Trophoblast cell (in vitro differentiated cells and primary cell): ENCODE data around the gene HDGFL2.

Experiments
- DNase-seq, 2 donors: peaks; one replicate each; pipeline ENCODE4 v3.0.0-alpha.2; 2016
- H2AFZ ChIP-seq: 2 replicates; pipeline ENCODE4 v1.6.1; 2013; ENCODE audit warnings: low read length, moderate library complexity, mild to moderate bottlenecking; ENCODE audit not compliant: insufficient read depth, poor library complexity
- H2AK5ac ChIP-seq: 2 replicates; pipeline ENCODE4 v1.6.1; 2013; ENCODE audit warnings: mild to moderate bottlenecking, low read length
- H2BK120ac ChIP-seq: 2 replicates; pipeline ENCODE4 v1.6.1; 2013; ENCODE audit warnings: low read length, mild to moderate bottlenecking, moderate library complexity; ENCODE audit not compliant: insufficient read depth, poor library complexity
- H2BK12ac ChIP-seq: 2 replicates; pipeline ENCODE4 v1.6.1; 2013; ENCODE audit warnings: mild to moderate bottlenecking, low read length, moderate library complexity
- H2BK5ac ChIP-seq: 2 replicates; pipeline ENCODE4 v1.6.1; 2013; ENCODE audit warnings: low read length, low read depth, moderate library complexity, mild to moderate bottlenecking; ENCODE audit not compliant: poor library complexity
- H3K14ac ChIP-seq: 2 replicates; pipeline ENCODE4 v1.6.1; 2013; ENCODE audit warnings: mild to moderate bottlenecking, low read length
- H3K18ac ChIP-seq: 2 replicates; pipeline ENCODE4 v1.6.1; 2013; ENCODE audit warnings: mild to moderate bottlenecking, low read length
- H3K23ac ChIP-seq: 2 replicates; pipeline ENCODE4 v1.6.1; 2013; ENCODE audit warnings: low read length
- H3K27ac ChIP-seq: 2 replicates; pipeline ENCODE4 v1.5.1; 2013; ENCODE audit warnings: low read depth, mild to moderate bottlenecking, inconsistent platforms, low read length, moderate library complexity
- H3K27me3 ChIP-seq: 2 replicates; pipeline ENCODE4 v1.6.1; 2013; ENCODE audit warnings: inconsistent platforms, mild to moderate bottlenecking, low read length, moderate library complexity; ENCODE audit not compliant: insufficient read depth
- H3K36me3 ChIP-seq, 2 experiments: 1 replicate in 1 of 2; 2 replicates in 1 of 2; pipeline ENCODE4 v1.6.1; 2013; ENCODE audit warnings: low read length in 2 of 2, mild to moderate bottlenecking in 2 of 2, moderate library complexity in 1 of 2; ENCODE audit not compliant: insufficient read depth in 2 of 2, control insufficient read depth in 1 of 2
- H3K4ac ChIP-seq: 2 replicates; pipeline ENCODE4 v1.6.1; 2013; ENCODE audit warnings: low read depth, mild to moderate bottlenecking, low read length, moderate library complexity
- H3K4me1 ChIP-seq, 2 experiments: 1 replicate in 1 of 2; 2 replicates in 1 of 2; pipeline ENCODE4 v1.6.1; 2013; ENCODE audit warnings: low read length in 2 of 2, mild to moderate bottlenecking in 2 of 2, moderate library complexity in 1 of 2; ENCODE audit not compliant: insufficient read depth in 2 of 2, control insufficient read depth in 1 of 2
- H3K4me2 ChIP-seq: 2 replicates; pipeline ENCODE4 v1.6.1; 2013; ENCODE audit warnings: inconsistent platforms, mild to moderate bottlenecking, low read length, moderate library complexity
- H3K4me3 ChIP-seq: 2 replicates; pipeline ENCODE4 v1.5.1; 2013; ENCODE audit warnings: mild to moderate bottlenecking, low read depth, low read length, inconsistent platforms
- H3K79me1 ChIP-seq: one replicate; pipeline ENCODE4 v1.6.1; 2013; ENCODE audit warnings: low read length
- H3K79me2 ChIP-seq: 2 replicates; pipeline ENCODE4 v1.6.1; 2013; ENCODE audit warnings: low read length, mild to moderate bottlenecking; ENCODE audit not compliant: control insufficient read depth, insufficient read depth, poor library complexity
- H3K9ac ChIP-seq: 2 replicates; pipeline ENCODE4 v1.6.1; 2013; ENCODE audit warnings: mild to moderate bottlenecking, low read length
- H3K9me3 ChIP-seq: 2 replicates; pipeline ENCODE4 v1.6.1; 2013; ENCODE audit warnings: low read depth, mild to moderate bottlenecking, control low read depth, inconsistent platforms, low read length; ENCODE audit not compliant: insufficient read depth
- H4K12ac ChIP-seq: 2 replicates; pipeline ENCODE4 v1.6.1; 2013; ENCODE audit warnings: low read depth, mild to moderate bottlenecking, low read length, moderate library complexity
- H4K8ac ChIP-seq: 2 replicates; pipeline ENCODE4 v1.6.1; 2013; ENCODE audit warnings: low read depth, mild to moderate bottlenecking, low read length, moderate library complexity
- H4K91ac ChIP-seq: one replicate; pipeline ENCODE4 v1.6.1; 2013; ENCODE audit warnings: low read depth, mild to moderate bottlenecking, low read length, moderate library complexity
- WGBS: extraction: QIAGEN DNeasy Blood & Tissue Kit; methylation state at CpG from one replicate; pipeline ENCODE4 v1.1.7; 2013; ENCODE audit warnings: missing lambda C conversion rate; ENCODE audit not compliant: insufficient read length, insufficient coverage; ENCODE audit errors: extremely low coverage; 5-methylcytosine and 5-hydroxymethylcytosine counted together

The HDGFL2 gene

GRCh38 chr19:4512070-4512469 lies 40.0 kb downstream of the HDGFL2 start:
- no peak overlapping the region for H3K23ac ChIP-seq
- no peak overlapping the region for H3K4ac ChIP-seq
- peaks cover 0 to 2% of the 10 kb centered on the region in 2 experiments for H3K36me3 ChIP-seq
- no peak overlapping the region for H3K18ac ChIP-seq
- H4K8ac ChIP-seq: no peak overlapping the region
- H3K4me3 ChIP-seq: no peak overlapping the region
- no peaks in the 10 kb centered on the region for H3K27me3 ChIP-seq
- no peak overlapping the region for H2AK5ac ChIP-seq
- no peak overlapping the region for H3K14ac ChIP-seq
- no peak overlapping the region for H2BK12ac ChIP-seq
- H2BK5ac ChIP-seq: no peak overlapping the region
- no peak overlapping the region for H4K91ac ChIP-seq
- no peak overlapping the region for H3K9ac ChIP-seq
- H3K4me1 ChIP-seq: no peaks in the 10 kb centered on the region
- H3K27ac ChIP-seq: no peak overlapping the region
- DNase-seq: no peak
- no CpG with 5 or more reads among the region's 17 CpGs for WGBS
- peaks cover 8% of the 10 kb centered on the region for H3K9me3 ChIP-seq
- no peak overlapping the region for H3K4me2 ChIP-seq
- H2AFZ ChIP-seq: no peak overlapping the region
- no peaks in the 10 kb centered on the region for H3K79me2 ChIP-seq
- H4K12ac ChIP-seq: no peak overlapping the region
- H2BK120ac ChIP-seq: no peak overlapping the region
- no peaks in the 10 kb centered on the region for H3K79me1 ChIP-seq

- H3K9me3 ChIP-seq: peaks cover 5% of the 10 kb centered on the region
- H3K27me3 ChIP-seq: no peaks in the 10 kb centered on the region
- H3K4me2 ChIP-seq: no peak overlapping the region
- H3K4ac ChIP-seq: no peak overlapping the region
- no CpG with 5 or more reads among the region's 17 CpGs for WGBS
- H3K4me3 ChIP-seq: no peak overlapping the region
- no peak overlapping the region for H2BK12ac ChIP-seq
- H4K91ac ChIP-seq: no peak overlapping the region
- H3K79me1 ChIP-seq: no peaks in the 10 kb centered on the region
- H3K9ac ChIP-seq: no peak overlapping the region
- H3K27ac ChIP-seq: no peak overlapping the region
- H3K4me1 ChIP-seq: no peaks in the 10 kb centered on the region
- H3K14ac ChIP-seq: no peak overlapping the region
- H3K18ac ChIP-seq: no peak overlapping the region
- H4K12ac ChIP-seq: no peak overlapping the region
- H2AFZ ChIP-seq: no peak overlapping the region
- H2BK5ac ChIP-seq: no peak overlapping the region
- H3K79me2 ChIP-seq: no peaks in the 10 kb centered on the region
- no peak overlapping the region for H3K23ac ChIP-seq
- no peak for DNase-seq
- no peak overlapping the region for H2AK5ac ChIP-seq
- H4K8ac ChIP-seq: no peak overlapping the region
- no peaks in the 10 kb centered on the region for H3K36me3 ChIP-seq
- H2BK120ac ChIP-seq: no peak overlapping the region
These were observed 41.2 kb downstream of the HDGFL2 start for GRCh38 chr19:4513248-4513647.

GRCh38 chr19:4515732-4516131 lies 43.6 kb downstream of the HDGFL2 start:
- no peak overlapping the region for H3K18ac ChIP-seq
- H3K36me3 ChIP-seq: no peaks in the 10 kb centered on the region
- no CpG with 5 or more reads among the region's 5 CpGs for WGBS
- no peak overlapping the region for H3K27ac ChIP-seq
- no peak overlapping the region for H2AFZ ChIP-seq
- no peak overlapping the region for H3K4me2 ChIP-seq
- H2BK12ac ChIP-seq: no peak overlapping the region
- peaks cover 0 to 2% of the 10 kb centered on the region in 2 experiments for H3K4me1 ChIP-seq
- no peak overlapping the region for H2BK5ac ChIP-seq
- no peak overlapping the region for H3K23ac ChIP-seq
- no peak overlapping the region for H3K9ac ChIP-seq
- DNase-seq: no peak
- no peak overlapping the region for H2BK120ac ChIP-seq
- no peak overlapping the region for H4K91ac ChIP-seq
- H3K79me1 ChIP-seq: no peaks in the 10 kb centered on the region
- H3K4ac ChIP-seq: no peak overlapping the region
- no peaks in the 10 kb centered on the region for H3K79me2 ChIP-seq
- H3K9me3 ChIP-seq: peaks cover 5% of the 10 kb centered on the region
- H4K8ac ChIP-seq: no peak overlapping the region
- no peak overlapping the region for H2AK5ac ChIP-seq
- H3K27me3 ChIP-seq: no peaks in the 10 kb centered on the region
- no peak overlapping the region for H4K12ac ChIP-seq
- no peak overlapping the region for H3K14ac ChIP-seq
- no peak overlapping the region for H3K4me3 ChIP-seq

GRCh38 chr19:4516199-4516938 lies 44.3 kb downstream of the HDGFL2 start:
- H3K4ac ChIP-seq: no peak overlapping the region
- no peak overlapping the region for H3K9ac ChIP-seq
- H3K4me2 ChIP-seq: no peak overlapping the region
- H3K79me1 ChIP-seq: no peaks in the 10 kb centered on the region
- no peak for DNase-seq
- H2BK5ac ChIP-seq: no peak overlapping the region
- no peak overlapping the region for H3K14ac ChIP-seq
- H4K12ac ChIP-seq: no peak overlapping the region
- no peaks in the 10 kb centered on the region for H3K79me2 ChIP-seq
- H3K27me3 ChIP-seq: no peaks in the 10 kb centered on the region
- no peak overlapping the region for H3K23ac ChIP-seq
- no peaks in the 10 kb centered on the region for H3K36me3 ChIP-seq
- H4K8ac ChIP-seq: no peak overlapping the region
- no peak overlapping the region for H3K27ac ChIP-seq
- peaks cover 1% of the 10 kb centered on the region for H3K9me3 ChIP-seq
- no peak overlapping the region for H4K91ac ChIP-seq
- H2AK5ac ChIP-seq: no peak overlapping the region
- no CpG with 5 or more reads among the region's 14 CpGs for WGBS
- H3K18ac ChIP-seq: no peak overlapping the region
- H2BK120ac ChIP-seq: no peak overlapping the region
- peaks cover under 1 to 4% of the 10 kb centered on the region in 2 experiments for H3K4me1 ChIP-seq
- H2BK12ac ChIP-seq: no peak overlapping the region
- no peak overlapping the region for H3K4me3 ChIP-seq
- no peak overlapping the region for H2AFZ ChIP-seq
